NCI-H1092 (cell line): Measurements from ENCODE around the gene CALY.
"Not testable (repeated sequence)": the region's sequence is repeated elsewhere in the genome, so short reads cannot be mapped to it uniquely, and the experiment has no call there.

Experiments used
- DNase-seq: peaks from one replicate; lab custom pipeline; 2025; lab: John Stamatoyannopoulos, UW

CALY gene, protein sequence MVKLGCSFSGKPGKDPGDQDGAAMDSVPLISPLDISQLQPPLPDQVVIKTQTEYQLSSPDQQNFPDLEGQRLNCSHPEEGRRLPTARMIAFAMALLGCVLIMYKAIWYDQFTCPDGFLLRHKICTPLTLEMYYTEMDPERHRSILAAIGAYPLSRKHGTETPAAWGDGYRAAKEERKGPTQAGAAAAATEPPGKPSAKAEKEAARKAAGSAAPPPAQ

GRCh38 chr10:133336577-133337369, at the start of gene CALY:
CALY (minus strand) TSS chr10:133336896; CDS start chr10:133328989, 7,907 bp downstream.
- no peak for DNase-seq

GRCh38 chr10:133385214-133385613, 48.5 kb upstream of the CALY start:
- DNase-seq = no peak

DNA sequence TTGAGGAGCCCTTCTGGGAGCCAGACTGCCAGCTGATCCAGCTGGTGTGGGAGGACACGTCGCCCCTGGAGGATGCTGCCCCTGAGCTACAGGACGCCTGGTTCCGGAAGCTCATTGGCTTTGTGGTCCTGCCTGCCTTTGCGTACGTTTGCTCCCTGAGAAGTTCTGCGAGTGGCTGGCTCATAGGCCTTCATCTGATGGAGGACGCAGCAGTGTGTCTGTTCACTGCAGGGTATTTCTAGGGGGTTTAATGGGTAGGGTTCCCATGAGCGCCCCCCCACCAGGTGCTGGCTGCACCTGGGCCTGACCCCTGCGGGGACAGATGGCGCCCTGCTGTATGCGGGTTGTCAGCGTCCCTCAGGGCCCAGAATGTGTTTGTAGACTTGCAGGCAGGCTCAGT, 47.4 kb upstream of the CALY start:
- DNase-seq = no peak

- no peak for DNase-seq
Measured at GRCh38 chr10:133383551-133383950, 46.9 kb upstream of the CALY start.

DNA sequence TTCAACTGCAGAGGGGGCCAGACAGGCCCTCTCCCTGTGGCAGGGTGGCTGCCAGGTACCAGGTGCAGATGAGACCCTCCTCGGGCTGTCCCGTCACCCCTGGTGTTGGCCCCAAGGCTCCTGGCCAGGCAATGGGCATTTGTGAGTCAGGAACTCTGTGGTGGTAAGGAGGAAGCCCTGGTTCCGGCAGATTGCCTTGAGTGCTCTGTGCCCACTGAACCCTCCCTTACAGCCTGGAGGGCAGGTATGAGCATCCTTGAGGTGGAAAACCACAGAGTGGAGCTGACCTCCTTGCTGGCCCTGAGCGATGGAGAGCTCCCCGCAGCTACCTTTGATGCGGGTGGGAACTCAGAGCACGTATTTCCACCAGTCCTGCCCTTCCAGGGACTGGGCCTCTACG, 44.3 kb upstream of the CALY start:
- DNase-seq = no peak

DNA sequence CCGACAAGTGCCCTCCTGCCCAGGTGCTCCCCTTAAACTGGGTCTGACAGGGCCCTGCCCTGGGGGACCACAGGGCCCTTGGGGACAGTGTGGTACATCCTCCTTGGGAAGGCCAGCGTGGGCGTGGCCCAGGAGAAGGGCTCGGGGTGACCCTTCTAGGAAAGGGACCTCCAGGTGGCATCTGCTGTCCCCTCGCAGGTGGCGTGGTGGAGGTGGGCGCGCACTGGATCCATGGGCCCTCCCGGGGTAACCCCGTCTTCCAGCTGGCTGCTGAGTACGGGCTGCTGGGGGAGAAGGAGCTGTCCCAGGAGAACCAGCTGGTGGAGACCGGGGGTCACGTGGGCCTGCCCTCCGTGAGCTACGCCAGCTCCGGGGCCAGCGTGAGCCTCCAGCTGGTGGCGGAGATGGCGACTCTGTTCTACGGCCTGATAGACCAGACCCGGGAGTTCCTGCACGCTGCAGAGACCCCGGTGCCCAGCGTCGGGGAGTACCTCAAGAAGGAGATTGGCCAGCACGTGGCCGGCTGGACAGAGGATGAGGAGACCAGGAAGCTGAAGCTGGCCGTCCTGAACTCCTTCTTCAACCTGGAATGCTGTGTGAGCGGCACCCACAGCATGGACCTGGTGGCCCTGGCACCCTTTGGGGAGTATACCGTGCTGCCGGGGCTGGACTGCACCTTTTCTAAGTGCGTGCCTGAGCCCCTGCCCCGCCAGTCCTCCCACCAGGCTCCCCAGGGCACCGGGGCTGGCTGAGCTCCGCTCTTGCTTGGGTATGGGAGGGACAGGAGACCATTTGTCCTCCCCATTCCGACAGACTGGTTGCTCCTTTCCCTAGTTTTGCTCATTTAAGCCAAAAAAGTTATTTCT, 43.3 kb upstream of the CALY start:
- no peak for DNase-seq

GRCh38 chr10:133379152-133379800, 42.6 kb upstream of the CALY start, which contains the start of gene PAOX:
PAOX (plus strand) TSS chr10:133379262; CDS start chr10:133379317, 55 bp downstream.
- no peak for DNase-seq

DNA sequence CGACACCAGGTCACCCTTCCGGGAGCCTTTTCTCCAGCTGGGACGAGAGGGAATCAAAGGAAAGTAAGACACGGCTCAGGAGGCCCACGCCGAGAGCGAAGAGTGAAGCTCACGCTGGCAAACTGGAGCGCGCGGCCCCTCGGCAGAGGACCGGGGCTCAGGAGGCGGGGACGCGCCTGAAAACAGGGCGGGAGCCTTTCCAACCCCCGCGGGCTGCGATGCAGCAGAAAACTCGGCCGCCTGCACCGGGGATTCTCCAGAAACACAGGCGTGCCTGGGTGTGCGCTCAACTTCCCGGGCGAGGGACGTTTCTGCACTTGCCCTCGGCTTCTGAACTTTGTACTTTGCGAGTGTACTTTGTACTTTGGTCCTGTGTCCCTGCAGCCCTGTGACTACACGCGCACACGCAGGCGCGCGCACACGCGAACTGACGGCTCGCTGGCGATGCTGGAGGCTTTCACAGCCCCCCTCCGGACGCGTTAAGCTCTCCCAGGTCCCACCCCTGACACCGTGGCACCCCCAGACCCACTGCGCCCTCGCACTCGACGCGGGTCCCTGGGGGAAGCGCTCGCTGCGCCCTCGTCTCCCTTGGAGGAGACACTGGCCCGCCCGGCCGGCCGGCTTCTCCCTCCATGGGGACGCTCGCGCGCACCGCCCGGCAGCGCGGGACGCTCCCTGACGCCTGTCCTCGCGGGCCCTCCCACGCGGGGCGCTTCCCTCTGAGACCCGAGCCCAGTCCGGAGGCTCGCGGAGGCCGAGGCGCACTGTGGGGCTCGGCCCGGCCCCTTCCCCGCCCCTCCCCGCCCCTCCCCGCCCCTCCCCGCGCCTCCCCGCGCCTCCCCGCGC, 41.8 kb upstream of the CALY start:
- DNase-seq = no peak

DNA sequence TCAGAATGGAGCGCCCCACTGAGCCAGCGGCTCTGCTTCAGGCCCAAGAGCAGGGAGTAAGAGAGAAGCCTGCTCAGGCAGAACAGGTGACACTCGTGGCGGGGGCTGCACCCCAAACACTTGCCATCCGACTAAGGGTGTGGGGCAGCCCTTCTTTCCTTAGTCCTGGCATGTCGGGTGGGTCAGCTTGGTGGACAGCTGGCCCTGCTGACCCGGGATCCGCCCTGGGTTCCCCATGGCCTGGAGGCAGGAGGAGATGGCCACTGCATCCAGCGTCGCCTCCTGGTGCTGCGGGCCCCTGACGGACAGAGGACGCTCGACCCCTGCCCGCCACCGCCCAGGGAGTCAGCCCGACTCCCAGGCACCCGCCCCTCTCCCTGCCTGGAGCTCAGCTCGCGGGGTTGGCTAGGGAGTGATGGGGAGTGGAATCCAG, 41.1 kb upstream of the CALY start:
- no peak for DNase-seq

- no peak for DNase-seq
Measured at GRCh38 chr10:133377025-133377817, 40.5 kb upstream of the CALY start.

- not testable (repeated sequence) for DNase-seq
Measured at GRCh38 chr10:133376183-133376582, 39.5 kb upstream of the CALY start.

DNA sequence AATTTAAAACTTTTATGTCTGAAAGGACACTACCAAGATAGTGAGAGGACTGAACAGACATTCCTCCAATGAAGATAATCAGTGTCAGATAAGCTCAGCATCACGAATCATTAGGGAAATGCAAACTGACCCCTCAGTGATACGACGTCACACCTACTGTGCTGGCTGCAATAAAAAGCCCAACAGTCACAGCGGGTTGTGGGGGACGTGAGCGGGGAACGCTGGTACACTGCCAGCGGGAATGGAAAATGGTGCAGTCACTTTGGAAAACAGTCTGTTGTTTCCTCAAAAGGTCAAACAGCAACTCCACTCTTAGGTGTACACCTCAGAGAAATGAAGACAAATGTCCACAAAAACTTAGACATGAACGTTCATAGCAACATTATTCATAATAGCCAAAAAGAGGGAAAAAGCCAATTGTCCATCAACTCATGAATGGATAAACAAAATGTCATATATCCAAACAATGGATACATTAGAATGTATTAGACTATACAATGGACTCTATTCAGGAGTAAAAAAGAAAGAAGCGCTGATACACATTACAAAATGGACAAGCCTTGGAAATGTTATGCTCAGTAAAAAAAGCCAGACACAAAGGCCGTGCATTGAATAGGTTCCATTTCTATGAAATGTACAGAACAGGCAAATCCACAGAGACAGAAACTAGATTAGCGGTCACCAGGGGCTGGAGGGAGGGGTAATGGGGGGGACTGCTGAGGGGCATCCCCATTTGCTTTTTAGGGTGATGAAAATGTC, 38.8 kb upstream of the CALY start:
- DNase-seq = no peak

DNA sequence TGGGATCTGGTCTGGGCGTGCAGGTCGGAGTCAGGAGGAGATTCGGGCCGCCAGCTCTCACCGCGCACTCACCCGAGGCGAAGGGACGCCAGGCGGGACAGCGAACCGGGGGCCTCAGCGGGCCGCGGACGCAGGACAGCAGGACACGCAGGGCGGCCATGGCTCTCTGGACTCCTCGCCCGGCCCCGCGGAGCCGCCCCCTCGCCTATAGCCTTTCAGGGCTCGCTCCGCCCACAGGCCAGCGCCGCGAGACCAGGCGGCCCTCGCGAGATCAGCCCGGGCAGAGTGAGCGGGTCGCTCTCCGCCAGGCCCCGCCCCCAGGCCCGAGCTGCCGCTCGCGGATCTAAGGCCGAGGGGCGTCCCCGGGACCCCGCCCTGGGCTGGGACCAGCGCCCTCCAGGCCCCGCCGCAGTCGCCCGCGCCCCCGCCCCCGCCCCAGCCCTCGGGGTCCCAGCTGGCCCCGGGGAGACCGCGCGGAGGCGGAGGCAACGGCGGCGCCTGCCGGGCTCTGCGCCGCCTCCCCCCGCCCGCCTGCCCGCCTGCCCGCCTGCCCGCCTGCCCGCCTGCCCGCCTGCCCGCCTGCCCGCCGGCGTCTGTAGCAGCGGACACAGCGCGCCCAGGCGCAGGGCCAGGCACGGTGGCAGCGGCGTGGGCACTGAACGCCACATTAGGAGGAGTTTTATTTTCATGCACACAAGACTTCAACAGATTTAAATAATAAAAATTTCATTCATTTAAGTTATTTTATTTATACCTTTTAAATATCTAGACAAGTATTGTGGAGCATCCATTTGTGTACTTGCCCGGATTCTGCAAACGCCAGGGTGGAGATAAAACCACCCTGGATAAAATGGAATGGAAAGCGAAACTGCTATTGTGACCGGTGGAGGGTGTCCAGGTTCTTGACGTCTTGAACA, 36.7 kb upstream of the CALY start, which contains the start of gene ECHS1:
ECHS1 (minus strand) TSS at position 181 of the 917 bp plus-strand sequence; CDS start at position 160, 21 bp downstream.
- DNase-seq = peak; percentile 88

DNA sequence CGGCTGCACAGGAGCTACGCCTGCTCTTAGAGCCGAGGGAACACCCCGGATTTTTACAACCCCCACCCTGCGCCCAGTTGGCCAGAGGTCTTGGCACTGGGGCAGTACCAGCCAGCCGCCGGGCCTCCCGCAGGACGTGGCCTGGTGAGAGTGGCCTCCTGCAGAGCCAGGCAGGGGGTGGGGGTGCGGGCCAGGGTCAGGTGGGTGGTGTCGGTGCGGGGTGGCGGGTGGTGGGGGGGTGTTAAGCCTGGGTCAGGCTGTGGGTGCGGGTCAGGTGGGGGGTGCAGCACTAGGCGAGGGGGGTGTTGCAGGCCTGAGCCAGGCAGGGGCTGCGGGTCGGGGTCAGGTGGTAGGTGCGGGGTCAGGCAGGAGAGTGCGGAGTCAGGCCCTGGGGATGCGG, 35.8 kb upstream of the CALY start:
- DNase-seq = no peak

- DNase-seq = no peak
Measured at GRCh38 chr10:133370030-133370786, 33.5 kb upstream of the CALY start.

DNA sequence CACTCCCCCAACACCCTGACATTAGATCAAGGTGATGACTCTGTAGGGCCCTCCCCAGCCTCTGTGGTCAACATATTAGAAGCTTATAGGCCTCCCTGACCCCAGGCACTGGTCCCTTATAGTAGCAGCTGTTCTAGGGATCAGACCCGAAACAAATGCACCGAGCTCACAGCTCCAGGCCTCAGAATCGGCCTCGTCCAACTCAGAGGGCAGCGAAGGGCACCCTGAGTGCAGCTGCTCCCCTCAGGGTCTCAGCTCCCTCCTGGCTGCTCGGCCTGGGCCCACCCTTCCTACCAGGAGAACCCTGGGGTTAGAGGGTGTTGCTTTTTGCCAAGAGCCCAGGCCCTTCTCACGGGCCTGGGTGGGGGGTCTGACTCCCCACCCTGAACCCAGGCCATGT, 31.5 kb upstream of the CALY start:
- no peak for DNase-seq

DNA sequence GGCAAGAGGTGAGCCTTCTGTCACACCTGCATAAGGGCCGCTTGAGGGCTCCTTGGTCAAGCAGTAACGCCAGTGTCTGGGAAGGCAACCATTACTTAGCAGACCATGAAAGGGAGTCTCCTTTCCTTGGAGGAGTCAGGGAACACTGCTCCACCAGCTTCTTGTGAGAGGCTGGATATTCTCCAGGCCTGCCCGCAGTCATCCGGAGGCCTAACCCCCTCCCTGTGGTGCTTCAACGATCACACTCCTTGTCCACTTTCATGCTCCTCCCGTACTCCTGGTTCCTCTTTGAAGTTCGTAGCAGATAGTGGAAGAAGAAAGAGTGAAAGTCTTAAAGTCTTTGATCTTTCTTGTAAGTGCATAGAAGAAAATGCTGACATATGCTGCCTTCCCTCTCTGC, 30.8 kb upstream of the CALY start:
- not testable (repeated sequence) for DNase-seq
